Activated CD4-positive, alpha-beta T cell treated with anti-CD3 and anti-CD28 coated beads, Interleukin-2, amount 10 ng/mL, durations not matched to agents 24 days and 14 days (primary cell): ENCODE measurements around the gene TPPP3. TPM values are rescaled to one million over a fixed set of nuclear protein-coding genes. Genes with fewer than 3 reads are reported as not detected.
"Not testable (repeated sequence)": the region's sequence is repeated elsewhere in the genome, so short reads cannot be mapped to it uniquely, and the experiment has no call there.

ENCODE experiments used
- DNase-seq: peaks from one replicate; pipeline ENCODE4 v3.0.0; 2022
- H3K27ac Mint-ChIP-seq: one replicate; pipeline ENCODE4 v1.8.0; 2022; ENCODE audit warnings: mild to moderate bottlenecking, mixed read lengths
- H3K27me3 Mint-ChIP-seq: one replicate; pipeline ENCODE4 v1.8.0; 2022; ENCODE audit warnings: mixed read lengths
- H3K36me3 Mint-ChIP-seq: one replicate; pipeline ENCODE4 v1.8.0; 2022; ENCODE audit warnings: low read depth, mild to moderate bottlenecking, mixed read lengths
- H3K4me1 Mint-ChIP-seq: one replicate; pipeline ENCODE4 v1.8.0; 2021; ENCODE audit warnings: mixed read lengths
- H3K4me3 Mint-ChIP-seq: one replicate; pipeline ENCODE4 v1.8.0; 2022; ENCODE audit warnings: mild to moderate bottlenecking, moderate library complexity, mixed read lengths
- H3K9me3 Mint-ChIP-seq: one replicate; pipeline ENCODE4 v1.8.0; 2021; ENCODE audit warnings: mixed read lengths
- intact Hi-C: fragments of 100-400 bp; cut with micrococcal nuclease; formaldehyde crosslinking; loops from one replicate; pipeline ENCODE4 v1.15.1; 2023
- total RNA-seq: library from RNA; stranded (reverse); gene quantifications from 2 replicates; pipeline ENCODE4 v1.2.3, GENCODE V29; 2022

Gene TPPP3
- total RNA-seq, 1 donor from 2014 or later = not detected

DNA sequence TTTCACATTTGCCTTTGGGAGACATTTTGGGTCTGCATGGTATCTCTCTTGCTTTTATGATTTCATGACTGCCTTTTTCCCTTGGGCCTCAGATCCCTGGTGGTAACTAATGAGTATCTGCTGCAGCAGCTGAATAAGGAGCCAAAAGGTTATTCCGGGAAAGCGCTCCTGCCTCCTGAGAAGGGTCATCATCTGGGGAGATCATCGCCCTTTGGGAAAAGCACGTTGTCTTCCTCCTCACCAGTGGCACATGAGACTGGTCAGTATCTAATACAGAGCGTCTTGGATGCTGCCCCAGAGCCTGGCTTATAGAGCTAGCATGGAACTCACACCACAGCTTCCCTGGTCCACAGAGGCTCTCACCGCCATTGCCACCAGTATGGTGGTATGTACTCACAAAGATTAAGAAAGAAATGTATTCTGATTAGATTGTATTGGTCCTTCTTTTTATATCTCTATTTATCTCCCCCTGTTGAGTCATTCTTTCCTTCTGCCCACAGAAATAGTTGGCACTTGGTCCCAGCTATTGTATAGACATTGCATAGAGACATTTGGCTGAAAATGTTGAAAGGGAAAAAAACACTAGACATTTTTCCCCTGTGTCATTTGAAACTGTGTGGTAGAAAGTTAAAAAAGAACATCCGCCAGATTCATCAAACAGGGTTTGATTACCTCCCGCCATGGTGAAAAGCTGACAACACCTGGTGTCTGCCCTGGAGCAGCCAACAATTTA lies 8.4 kb downstream of the TPPP3 start:
- H3K27ac Mint-ChIP-seq = peak overlapping the region; percentile 1
- H3K27me3 Mint-ChIP-seq = peaks cover 18% of the 10 kb centered on the region
- no peak for DNase-seq
- intact Hi-C loops = no loop called here
- H3K9me3 Mint-ChIP-seq = no peaks in the 10 kb centered on the region
- no peak overlapping the region for H3K4me3 Mint-ChIP-seq
- H3K36me3 Mint-ChIP-seq = no peaks in the 10 kb centered on the region
- no peaks in the 10 kb centered on the region for H3K4me1 Mint-ChIP-seq

DNA sequence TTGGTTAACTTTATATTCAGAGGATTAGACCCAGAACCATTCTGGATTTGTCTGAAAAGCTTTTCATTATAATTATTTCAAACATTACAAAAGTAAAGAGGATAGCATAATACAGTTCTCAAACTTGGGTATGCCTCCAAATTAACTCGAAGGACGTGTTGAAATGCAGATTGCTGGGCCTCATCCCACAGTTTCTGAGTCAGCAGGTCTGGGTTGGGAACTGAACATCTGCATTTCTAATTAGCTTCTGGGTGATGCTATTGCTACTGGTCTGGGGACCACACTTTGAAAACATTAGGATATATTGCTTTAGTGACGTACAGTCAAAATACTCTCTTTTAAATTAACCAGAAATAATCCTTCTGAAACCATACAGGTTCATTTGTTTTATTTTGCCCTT lies 10.0 kb downstream of the TPPP3 start:
- intact Hi-C loops = no loop called here
- no peak for DNase-seq
- no peak overlapping the region for H3K4me3 Mint-ChIP-seq
- no peaks in the 10 kb centered on the region for H3K4me1 Mint-ChIP-seq
- H3K36me3 Mint-ChIP-seq = no peaks in the 10 kb centered on the region
- no peaks in the 10 kb centered on the region for H3K9me3 Mint-ChIP-seq
- H3K27ac Mint-ChIP-seq = no peak overlapping the region
- H3K27me3 Mint-ChIP-seq = peaks cover 16% of the 10 kb centered on the region

DNA sequence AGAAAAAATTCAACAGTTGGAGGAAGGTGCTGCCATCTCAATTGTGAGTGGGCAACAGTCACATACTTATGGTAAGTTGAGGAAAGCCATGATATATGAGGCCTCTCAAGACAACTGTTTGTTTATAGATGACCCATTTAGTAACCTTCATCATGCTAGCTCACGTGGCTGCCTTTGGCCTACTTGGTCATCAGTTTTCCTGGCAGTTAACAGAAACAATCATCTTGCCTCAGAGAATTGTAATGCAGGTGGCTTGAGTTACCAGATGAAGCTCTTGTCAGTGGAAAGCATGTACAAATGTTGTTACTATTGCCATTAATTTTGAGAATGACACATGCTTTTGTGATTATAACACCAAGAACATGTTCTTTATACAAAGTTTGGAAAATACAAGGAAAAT lies 14.7 kb downstream of the TPPP3 start:
- Mint-ChIP-seq H3K4me1 (no peaks in the 10 kb centered on the region), H3K4me3 (no peak overlapping the region), H3K9me3 (no peaks in the 10 kb centered on the region), H3K36me3 (no peaks in the 10 kb centered on the region), H3K27me3 (peaks cover 7% of the 10 kb centered on the region), H3K27ac (no peak overlapping the region)
- intact Hi-C loops = no loop called here
- no peak for DNase-seq

DNA sequence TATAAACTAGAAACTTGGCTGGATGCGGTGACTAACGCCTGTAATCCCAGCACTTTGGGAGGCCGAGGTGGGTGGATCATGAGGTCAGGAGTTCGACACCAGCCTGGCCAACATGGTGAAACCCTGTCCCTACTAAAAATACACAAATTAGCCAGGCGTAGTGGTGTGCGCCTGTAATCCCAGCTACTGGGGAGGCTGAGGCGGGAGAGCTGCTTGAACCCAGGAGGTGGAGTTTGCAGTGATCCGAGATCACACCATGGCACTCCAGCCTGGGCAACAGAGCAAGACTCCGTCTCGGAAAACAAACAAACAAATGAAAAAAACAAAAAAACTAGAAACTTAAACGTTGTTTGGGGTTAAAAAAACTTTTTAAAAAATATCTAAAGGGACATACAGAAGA lies 17.3 kb downstream of the TPPP3 start:
- H3K9me3 Mint-ChIP-seq, H3K36me3 Mint-ChIP-seq, H3K4me3 Mint-ChIP-seq, H3K4me1 Mint-ChIP-seq, H3K27me3 Mint-ChIP-seq, DNase-seq, H3K27ac Mint-ChIP-seq, intact Hi-C loops: not testable (repeated sequence)

DNA sequence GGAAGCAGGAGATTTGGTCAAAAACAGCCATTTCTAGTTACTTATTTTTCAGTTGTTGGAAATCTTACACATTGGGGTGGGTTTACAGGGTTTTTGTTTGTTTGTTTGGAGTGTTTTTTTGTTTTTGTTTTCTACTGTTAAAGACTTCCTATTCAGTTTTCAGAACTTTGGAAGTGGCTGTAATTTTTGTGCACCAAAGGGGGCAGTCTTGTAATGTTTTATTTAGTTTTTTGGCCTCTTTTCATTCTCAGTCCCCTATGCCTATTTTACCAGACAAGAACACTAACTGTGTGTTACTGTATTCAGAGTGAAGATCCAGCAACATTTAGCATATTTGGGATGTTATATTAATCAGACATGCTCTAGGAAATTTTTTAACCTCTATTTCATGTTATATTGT lies 20.6 kb downstream of the TPPP3 start:
- Mint-ChIP-seq H3K36me3 (no peaks in the 10 kb centered on the region), H3K4me1 (no peaks in the 10 kb centered on the region)

DNA sequence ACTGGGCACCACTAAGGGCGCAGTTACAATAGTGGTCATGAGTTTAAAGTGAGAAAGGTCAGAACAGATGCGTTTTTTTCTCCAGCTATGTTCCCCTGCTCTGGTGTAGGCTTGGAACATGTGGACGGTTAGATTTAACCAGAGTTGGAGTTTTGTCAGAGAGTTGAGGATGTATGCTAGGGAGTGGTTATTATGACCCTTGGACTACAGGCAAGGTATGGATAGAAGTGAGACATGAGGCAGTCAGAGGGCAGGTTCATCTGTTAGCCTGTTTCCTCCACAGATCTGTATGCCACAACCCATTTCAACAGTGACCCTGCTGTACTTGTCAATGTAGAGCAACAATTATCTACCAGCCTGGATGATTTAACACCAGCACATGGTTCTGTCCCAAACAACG lies 22.6 kb downstream of the TPPP3 start:
- intact Hi-C loops = no loop called here
- Mint-ChIP-seq H3K27ac (no peak overlapping the region), H3K27me3 (peaks cover 2% of the 10 kb centered on the region), H3K4me1 (no peaks in the 10 kb centered on the region), H3K4me3 (no peak overlapping the region), H3K9me3 (no peaks in the 10 kb centered on the region), H3K36me3 (no peaks in the 10 kb centered on the region)
- DNase-seq = no peak

More for the DNA sequence above, 20.6 kb downstream of the TPPP3 start:
- intact Hi-C loops = no loop called here
- no peak overlapping the region for H3K4me3 Mint-ChIP-seq
- no peak overlapping the region for H3K27ac Mint-ChIP-seq
- H3K27me3 Mint-ChIP-seq = peaks cover 4% of the 10 kb centered on the region
- no peak for DNase-seq
- H3K9me3 Mint-ChIP-seq = no peaks in the 10 kb centered on the region

DNA sequence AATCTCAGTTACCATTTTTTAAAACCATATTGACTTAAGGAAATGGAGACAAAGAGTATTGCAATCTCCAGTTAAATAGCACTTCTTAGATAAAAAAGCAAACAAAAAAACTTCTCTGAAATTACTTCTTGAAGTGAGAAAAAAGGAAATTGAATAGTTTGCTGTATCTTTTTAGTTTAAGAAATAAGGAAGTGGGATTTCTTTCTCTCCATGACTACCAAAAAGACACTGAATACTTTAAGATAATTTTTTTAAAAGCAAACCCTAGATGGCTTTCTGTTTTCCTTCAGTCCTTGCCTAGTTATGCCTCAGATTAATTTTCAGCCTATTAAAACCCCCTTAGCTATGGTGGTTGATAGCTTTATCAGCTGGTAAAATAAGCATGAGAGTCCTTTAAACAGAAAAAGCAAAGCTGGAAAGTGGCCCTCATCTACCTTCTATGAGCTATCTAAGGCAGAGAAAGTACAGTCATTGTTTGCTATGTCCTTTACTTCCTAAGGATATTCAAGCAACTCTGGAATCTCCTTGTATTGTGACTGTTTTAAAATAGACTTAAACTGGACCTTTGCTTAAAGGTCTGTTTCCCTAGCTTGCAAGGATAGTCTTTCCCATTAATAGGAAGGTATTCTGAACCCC lies 28.6 kb downstream of the TPPP3 start:
- no peak overlapping the region for H3K27ac Mint-ChIP-seq
- DNase-seq = no peak
- H3K9me3 Mint-ChIP-seq = no peaks in the 10 kb centered on the region
- peaks cover 14% of the 10 kb centered on the region for H3K27me3 Mint-ChIP-seq
- H3K4me1 Mint-ChIP-seq = peaks cover 5% of the 10 kb centered on the region
- H3K4me3 Mint-ChIP-seq = no peak overlapping the region
- H3K36me3 Mint-ChIP-seq = no peaks in the 10 kb centered on the region
- intact Hi-C loops = no loop called here

DNA sequence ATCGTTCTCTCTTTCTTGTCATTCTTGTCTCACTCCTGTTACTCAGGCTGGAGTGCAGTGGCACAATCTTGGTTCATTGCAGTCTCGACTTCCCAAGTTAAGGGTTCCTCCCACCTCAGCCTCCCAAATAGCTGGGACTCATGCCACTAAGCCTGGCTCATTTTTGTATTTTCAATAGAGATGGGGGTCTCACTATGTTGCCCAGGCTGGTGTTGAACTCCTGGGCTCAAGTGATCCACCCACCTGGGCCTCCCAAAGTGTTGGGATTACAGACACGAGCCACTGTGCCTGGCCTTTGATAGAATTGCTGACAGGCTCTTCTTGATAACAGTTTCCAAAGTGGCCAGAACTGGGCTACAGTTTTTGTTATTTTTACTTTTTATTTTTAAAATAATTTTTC lies 32.3 kb downstream of the TPPP3 start:
- Mint-ChIP-seq H3K36me3 (no peaks in the 10 kb centered on the region), H3K9me3 (no peaks in the 10 kb centered on the region), H3K27me3 (peaks cover 25% of the 10 kb centered on the region), H3K27ac (no peak overlapping the region), H3K4me3 (no peak overlapping the region), H3K4me1 (peaks cover 8% of the 10 kb centered on the region)
- intact Hi-C loops = no loop called here
- no peak for DNase-seq

DNA sequence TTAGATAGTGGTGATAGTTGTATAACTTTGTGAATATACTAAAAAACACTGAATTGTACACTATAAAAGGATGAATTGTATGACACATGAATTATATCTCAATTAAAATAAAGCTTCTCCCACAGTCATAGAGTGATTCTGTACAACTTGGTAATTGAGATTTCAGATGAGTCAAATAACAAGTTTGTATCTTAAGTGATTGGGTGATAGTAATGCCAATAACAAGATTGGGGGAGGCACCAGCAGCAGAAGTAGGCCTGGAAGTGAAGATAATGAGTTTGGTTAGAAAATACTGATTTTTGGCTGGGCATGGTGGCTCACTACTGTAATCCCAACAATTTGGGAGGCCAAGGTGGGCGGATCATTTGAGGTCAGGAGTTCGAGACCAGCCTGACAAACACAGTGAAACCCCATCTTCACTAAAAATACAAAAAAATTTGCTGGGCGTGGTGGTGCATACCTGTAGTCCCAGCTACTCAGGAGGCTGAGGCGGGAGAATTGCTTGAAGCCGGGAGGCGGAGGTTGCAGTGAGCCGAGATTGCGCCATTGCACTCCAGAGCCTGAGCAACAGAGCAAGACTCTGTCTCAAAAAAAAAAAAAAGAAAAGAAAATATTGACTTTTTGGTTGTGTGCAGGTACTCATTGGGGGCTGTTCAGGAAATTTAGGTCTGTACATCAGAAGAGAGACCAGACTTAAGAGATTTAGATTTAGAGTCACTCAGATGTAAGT lies 33.6 kb downstream of the TPPP3 start:
- H3K4me3 Mint-ChIP-seq, H3K36me3 Mint-ChIP-seq, DNase-seq, H3K4me1 Mint-ChIP-seq, H3K27ac Mint-ChIP-seq, intact Hi-C loops, H3K9me3 Mint-ChIP-seq: not testable (repeated sequence)
- H3K27me3 Mint-ChIP-seq = peaks cover 24% of the 10 kb centered on the region

DNA sequence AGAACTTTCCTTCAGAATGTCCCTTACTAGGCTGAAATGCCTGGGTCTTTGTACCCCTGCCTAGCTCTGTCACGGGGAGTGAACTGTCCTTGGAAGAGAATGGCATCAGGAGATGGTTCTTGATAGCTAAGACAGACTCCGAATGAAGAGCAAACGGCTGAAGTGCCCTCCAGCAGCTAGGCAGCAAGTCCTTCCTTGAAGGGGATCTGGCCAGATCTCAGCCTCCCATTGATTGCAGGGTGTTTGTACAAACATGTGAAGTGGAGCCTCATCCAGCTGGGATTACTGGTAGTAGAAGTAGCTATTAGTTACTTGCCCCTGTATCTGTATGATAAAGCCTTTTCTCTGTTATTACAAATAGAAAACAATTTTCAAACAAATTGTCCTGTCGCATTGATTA lies 35.7 kb downstream of the TPPP3 start:
- intact Hi-C loops = no loop called here
- Mint-ChIP-seq H3K36me3 (no peaks in the 10 kb centered on the region), H3K9me3 (no peaks in the 10 kb centered on the region), H3K27me3 (peaks cover 16% of the 10 kb centered on the region), H3K27ac (no peak overlapping the region), H3K4me1 (peaks cover 3% of the 10 kb centered on the region), H3K4me3 (no peak overlapping the region)
- no peak for DNase-seq

DNA sequence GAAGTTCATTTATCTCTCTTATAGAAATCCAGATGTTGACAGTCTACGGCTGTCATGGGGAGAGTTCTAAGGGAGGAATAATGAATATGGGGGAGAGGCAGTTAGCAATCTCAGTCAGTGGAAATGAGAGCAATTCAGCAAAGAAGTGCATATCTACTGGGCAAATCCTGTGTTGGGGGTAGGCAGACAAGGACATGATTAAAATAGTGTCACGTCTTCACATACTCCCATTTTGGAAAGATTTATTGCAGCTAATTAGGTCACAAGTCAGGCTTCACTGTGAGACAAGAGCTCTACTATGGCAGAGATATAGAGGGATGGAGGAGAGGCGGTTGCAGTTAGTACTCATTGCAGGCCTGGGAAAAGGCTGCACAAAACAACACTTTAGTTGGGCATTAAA lies 36.9 kb downstream of the TPPP3 start:
- intact Hi-C loops = no loop called here
- H3K4me1 Mint-ChIP-seq = peaks cover 3% of the 10 kb centered on the region
- no peak for DNase-seq
- no peak overlapping the region for H3K27ac Mint-ChIP-seq
- H3K27me3 Mint-ChIP-seq = peaks cover 19% of the 10 kb centered on the region
- no peaks in the 10 kb centered on the region for H3K9me3 Mint-ChIP-seq
- H3K36me3 Mint-ChIP-seq = no peaks in the 10 kb centered on the region
- no peak overlapping the region for H3K4me3 Mint-ChIP-seq

DNA sequence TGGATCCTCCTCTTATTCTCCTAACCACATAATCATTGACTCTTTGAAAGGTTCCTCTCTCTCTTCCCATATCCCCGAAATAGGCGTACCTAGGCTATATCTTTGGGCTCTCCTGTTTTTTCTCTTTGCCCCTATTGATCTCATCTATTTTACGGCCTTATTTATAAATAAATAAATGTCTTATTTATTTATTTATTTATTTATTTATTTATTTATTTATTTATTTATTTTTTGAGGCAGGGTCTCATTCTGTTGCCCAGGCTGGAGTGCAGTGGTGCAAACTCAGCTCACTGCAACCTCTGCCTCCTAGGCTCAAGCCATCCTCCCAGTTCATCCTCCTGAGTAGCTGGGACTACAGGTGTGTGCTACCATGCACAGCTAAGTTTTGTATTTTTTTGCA lies 40.8 kb downstream of the TPPP3 start:
- H3K27ac Mint-ChIP-seq, H3K4me1 Mint-ChIP-seq, DNase-seq, intact Hi-C loops, H3K9me3 Mint-ChIP-seq, H3K4me3 Mint-ChIP-seq, H3K36me3 Mint-ChIP-seq: not testable (repeated sequence)
- H3K27me3 Mint-ChIP-seq = peaks cover 15% of the 10 kb centered on the region

DNA sequence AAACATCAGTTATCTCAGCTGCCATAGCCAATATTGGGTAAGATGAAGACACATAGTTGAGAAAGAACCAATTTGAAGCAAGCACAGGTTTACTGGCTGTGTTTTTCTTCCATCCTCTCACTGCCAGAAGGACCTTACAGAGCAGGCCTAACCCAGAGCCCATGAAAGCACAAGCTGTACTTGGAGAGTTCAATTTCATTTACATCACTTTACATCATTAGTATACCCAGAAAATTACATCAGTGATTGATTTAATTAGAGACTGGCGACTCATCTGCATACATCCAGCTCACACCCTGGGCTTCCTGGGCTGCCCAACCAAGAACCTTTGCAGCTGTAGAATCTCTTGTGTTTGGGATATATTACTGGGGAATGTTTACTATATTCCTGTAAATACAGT lies 43.0 kb downstream of the TPPP3 start:
- Mint-ChIP-seq H3K4me1 (no peaks in the 10 kb centered on the region), H3K9me3 (no peaks in the 10 kb centered on the region), H3K36me3 (no peaks in the 10 kb centered on the region), H3K27ac (no peak overlapping the region), H3K27me3 (peaks cover 19% of the 10 kb centered on the region), H3K4me3 (no peak overlapping the region)
- no peak for DNase-seq
- intact Hi-C loops = no loop called here

DNA sequence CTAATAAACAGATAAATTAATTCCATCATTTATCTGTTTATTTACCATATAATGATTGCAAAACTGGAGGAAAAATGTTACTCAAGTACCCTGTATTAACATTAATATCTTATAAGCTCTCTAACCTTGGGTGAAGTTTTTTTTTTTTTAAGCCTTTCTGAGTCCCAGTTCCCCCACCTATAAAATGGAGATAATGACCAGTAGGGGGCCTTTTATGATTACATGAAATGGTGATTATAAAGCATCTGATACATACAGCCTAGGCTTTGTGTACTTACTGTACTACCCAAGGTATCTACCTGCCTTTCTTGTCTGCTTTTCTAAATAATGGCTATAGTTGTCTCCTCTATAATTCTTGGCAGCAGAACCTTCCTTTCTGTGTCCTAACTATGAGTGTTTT lies 44.1 kb downstream of the TPPP3 start:
- no peaks in the 10 kb centered on the region for H3K36me3 Mint-ChIP-seq
- no peak overlapping the region for H3K27ac Mint-ChIP-seq
- no peak for DNase-seq
- H3K4me3 Mint-ChIP-seq = no peak overlapping the region
- intact Hi-C loops = loop anchor here (5.0 to 10.0 kb wide), 2 partner anchors 46 to 72 kb away; partner anchors contain the start of genes PLEKHG4 and TPPP3
- H3K27me3 Mint-ChIP-seq = peaks cover 18% of the 10 kb centered on the region
- H3K9me3 Mint-ChIP-seq = no peaks in the 10 kb centered on the region
- no peaks in the 10 kb centered on the region for H3K4me1 Mint-ChIP-seq
